HL-60 (cell line): ENCODE measurements around the gene SLC6A20.
"Not testable (repeated sequence)": the region's sequence is repeated elsewhere in the genome, so short reads cannot be mapped to it uniquely, and the experiment has no call there.

Experiments
- DNase-seq, 2 experiments: peaks; one replicate each; pipeline ENCODE4 v3.0.0-alpha.2; 2010 to 2020; ENCODE audit warnings: low read depth in 1 of 2, low spot score in 1 of 2
- H3K27ac ChIP-seq: fragments of 250-450 bp; sonication (Bioruptor Pico); replicated peaks from 2 replicates; pipeline ENCODE4 v1.5.1; 2020; ENCODE audit warnings: mild to moderate bottlenecking, moderate library complexity
- H3K27me3 ChIP-seq: fragments of 250-450 bp; sonication (Bioruptor Pico); 2 replicates; pipeline ENCODE4 v1.5.1; 2021; ENCODE audit warnings: mild to moderate bottlenecking, moderate library complexity; ENCODE audit not compliant: insufficient read depth, poor library complexity, severe bottlenecking
- H3K4me3 ChIP-seq: replicated peaks from 2 replicates; pipeline ENCODE4 v1.5.1; 2011; ENCODE audit warnings: mild to moderate bottlenecking, control low read depth, low read length; ENCODE audit not compliant: insufficient read depth
- GABPA ChIP-seq: IDR thresholded peaks from 2 replicates; pipeline ENCODE4 v1.6.1; 2012; ENCODE audit warnings: low read depth
- POLR2AphosphoS5 ChIP-seq: IDR thresholded peaks from 2 replicates; pipeline ENCODE4 v1.6.1; 2012; ENCODE audit warnings: low read depth
- SPI1 ChIP-seq: IDR thresholded peaks from 2 replicates; pipeline ENCODE4 v1.6.1; 2012; ENCODE audit warnings: low read depth, mild to moderate bottlenecking, borderline replicate concordance
- TF ChIP-seq, protein P1 (sequence below): IDR thresholded peaks from one replicate; pipeline ENCODE4 v1.5.1; 2011; ENCODE audit warnings: low read length, control low read depth, inconsistent platforms; ENCODE audit not compliant: insufficient read depth
- TF ChIP-seq, protein P2 (sequence below): IDR thresholded peaks from 2 replicates; pipeline ENCODE4 v1.6.1; 2012; ENCODE audit warnings: low read depth; ENCODE audit not compliant: insufficient replicate concordance

The SLC6A20 gene

DNA sequence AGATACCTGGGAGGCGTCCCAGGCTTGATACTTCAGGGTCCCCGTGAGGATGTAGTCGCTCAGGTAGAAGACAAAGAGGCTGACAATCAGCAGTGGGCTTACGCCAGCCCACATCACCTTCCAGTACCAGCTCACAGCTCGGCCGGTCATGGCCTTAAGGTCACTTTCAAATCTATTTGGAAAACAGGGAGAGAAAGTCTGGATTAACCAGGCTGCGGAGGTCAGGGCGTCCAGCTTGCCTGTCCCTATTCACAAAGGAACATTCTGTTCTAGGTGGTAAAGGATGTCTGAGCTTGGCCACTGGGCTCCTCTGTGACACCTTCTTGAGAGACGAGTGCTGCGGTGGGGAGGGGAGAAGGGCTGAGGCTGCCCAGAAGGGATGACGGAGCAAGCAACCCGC, 36.5 kb downstream of the SLC6A20 start:
- H3K4me3 ChIP-seq: no peak overlapping the region
- H3K27ac ChIP-seq: no peak overlapping the region
- no peak for TF ChIP-seq POLR2AphosphoS5
- TF ChIP-seq GABPA: no peak
- TF ChIP-seq, protein P1, sequence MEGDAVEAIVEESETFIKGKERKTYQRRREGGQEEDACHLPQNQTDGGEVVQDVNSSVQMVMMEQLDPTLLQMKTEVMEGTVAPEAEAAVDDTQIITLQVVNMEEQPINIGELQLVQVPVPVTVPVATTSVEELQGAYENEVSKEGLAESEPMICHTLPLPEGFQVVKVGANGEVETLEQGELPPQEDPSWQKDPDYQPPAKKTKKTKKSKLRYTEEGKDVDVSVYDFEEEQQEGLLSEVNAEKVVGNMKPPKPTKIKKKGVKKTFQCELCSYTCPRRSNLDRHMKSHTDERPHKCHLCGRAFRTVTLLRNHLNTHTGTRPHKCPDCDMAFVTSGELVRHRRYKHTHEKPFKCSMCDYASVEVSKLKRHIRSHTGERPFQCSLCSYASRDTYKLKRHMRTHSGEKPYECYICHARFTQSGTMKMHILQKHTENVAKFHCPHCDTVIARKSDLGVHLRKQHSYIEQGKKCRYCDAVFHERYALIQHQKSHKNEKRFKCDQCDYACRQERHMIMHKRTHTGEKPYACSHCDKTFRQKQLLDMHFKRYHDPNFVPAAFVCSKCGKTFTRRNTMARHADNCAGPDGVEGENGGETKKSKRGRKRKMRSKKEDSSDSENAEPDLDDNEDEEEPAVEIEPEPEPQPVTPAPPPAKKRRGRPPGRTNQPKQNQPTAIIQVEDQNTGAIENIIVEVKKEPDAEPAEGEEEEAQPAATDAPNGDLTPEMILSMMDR: no peak
- TF ChIP-seq, protein P2, sequence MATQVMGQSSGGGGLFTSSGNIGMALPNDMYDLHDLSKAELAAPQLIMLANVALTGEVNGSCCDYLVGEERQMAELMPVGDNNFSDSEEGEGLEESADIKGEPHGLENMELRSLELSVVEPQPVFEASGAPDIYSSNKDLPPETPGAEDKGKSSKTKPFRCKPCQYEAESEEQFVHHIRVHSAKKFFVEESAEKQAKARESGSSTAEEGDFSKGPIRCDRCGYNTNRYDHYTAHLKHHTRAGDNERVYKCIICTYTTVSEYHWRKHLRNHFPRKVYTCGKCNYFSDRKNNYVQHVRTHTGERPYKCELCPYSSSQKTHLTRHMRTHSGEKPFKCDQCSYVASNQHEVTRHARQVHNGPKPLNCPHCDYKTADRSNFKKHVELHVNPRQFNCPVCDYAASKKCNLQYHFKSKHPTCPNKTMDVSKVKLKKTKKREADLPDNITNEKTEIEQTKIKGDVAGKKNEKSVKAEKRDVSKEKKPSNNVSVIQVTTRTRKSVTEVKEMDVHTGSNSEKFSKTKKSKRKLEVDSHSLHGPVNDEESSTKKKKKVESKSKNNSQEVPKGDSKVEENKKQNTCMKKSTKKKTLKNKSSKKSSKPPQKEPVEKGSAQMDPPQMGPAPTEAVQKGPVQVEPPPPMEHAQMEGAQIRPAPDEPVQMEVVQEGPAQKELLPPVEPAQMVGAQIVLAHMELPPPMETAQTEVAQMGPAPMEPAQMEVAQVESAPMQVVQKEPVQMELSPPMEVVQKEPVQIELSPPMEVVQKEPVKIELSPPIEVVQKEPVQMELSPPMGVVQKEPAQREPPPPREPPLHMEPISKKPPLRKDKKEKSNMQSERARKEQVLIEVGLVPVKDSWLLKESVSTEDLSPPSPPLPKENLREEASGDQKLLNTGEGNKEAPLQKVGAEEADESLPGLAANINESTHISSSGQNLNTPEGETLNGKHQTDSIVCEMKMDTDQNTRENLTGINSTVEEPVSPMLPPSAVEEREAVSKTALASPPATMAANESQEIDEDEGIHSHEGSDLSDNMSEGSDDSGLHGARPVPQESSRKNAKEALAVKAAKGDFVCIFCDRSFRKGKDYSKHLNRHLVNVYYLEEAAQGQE: no peak
- TF ChIP-seq SPI1: no peak
- no peak for DNase-seq
- H3K27me3 ChIP-seq: no peaks in the 10 kb centered on the region

DNA sequence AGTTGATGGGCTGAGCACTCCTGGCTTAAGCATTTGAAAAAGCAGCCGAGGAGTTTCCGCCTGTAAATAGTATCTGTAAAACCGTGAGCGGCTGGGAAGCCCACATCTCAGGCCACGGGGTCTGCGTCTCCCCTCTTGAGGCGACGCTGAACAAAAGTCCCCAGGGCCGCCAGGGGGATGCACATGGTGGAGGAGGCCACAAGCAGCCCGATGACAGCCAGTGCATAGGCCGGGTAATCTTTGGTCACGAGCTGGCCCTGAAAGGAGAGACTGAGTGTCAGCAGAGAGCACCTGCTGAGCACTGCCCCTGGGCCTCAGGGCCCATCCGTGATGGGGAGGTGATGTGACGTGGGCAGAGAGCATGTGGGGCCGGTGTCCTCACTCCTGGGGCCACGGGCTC, 37.5 kb downstream of the SLC6A20 start:
- Histone ChIP-seq H3K27me3 (no peaks in the 10 kb centered on the region), H3K27ac (no peak overlapping the region), H3K4me3 (no peak overlapping the region)
- DNase-seq: no peak
- TF ChIP-seq, protein P2: no peak
- TF ChIP-seq GABPA (no peak), POLR2AphosphoS5 (no peak), SPI1 (no peak)
- TF ChIP-seq, protein P1: no peak

DNA sequence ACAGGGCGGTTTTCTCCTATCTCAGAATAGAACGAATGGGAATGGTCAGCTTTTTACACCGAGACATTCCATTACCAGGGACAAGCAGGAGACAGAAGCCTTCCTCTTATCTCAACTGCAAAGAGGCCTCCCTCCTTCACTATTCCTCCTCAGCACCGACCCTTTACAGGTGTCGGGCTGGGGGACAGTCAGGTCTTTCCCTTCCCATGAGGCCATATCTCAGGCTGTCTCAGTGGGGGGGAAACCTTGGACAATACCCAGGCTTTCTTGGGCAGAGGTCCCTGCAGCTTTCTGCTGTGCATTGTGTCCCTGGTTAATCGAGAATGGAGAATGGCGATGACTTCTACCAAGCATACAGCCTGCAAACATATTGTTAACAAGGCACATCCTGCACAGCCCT, 39.2 kb downstream of the SLC6A20 start:
- H3K4me3 ChIP-seq, H3K27me3 ChIP-seq, DNase-seq, H3K27ac ChIP-seq: not testable (repeated sequence)

DNA sequence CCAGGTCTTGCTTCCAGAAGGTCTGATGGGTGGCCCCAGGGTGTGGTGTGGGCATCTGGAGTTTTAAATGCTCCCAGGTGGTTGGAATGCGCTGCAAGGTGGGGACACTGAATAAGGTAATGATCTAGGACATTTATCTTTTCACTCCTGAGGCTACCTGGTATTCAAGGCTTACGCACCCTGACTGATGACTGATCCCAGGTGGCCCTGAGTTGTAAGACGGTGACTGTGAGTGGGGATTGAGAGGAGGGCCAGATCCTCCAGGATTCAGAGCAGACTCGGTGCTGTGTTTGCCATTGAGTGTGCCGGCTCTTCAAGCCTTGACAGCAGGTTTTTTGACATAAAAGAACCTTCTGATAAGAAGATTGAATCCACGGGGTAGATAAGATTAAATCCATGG, 40.3 kb downstream of the SLC6A20 start:
- no peak for DNase-seq
- Histone ChIP-seq H3K4me3 (no peak overlapping the region), H3K27ac (no peak overlapping the region), H3K27me3 (no peaks in the 10 kb centered on the region)
- no peak for TF ChIP-seq POLR2AphosphoS5
- TF ChIP-seq, protein P1: no peak
- TF ChIP-seq, protein P2: no peak
- no peak for TF ChIP-seq GABPA
- TF ChIP-seq SPI1: no peak
